ENCODE measurements around the gene KCNC1. TPM values are rescaled to one million over a fixed set of nuclear protein-coding genes. Genes with fewer than 3 reads are reported as not detected.

The KCNC1 gene
- polyA plus RNA-seq, 4 donors: 0.60 to 1.6 (median 0.94) TPM

DNA sequence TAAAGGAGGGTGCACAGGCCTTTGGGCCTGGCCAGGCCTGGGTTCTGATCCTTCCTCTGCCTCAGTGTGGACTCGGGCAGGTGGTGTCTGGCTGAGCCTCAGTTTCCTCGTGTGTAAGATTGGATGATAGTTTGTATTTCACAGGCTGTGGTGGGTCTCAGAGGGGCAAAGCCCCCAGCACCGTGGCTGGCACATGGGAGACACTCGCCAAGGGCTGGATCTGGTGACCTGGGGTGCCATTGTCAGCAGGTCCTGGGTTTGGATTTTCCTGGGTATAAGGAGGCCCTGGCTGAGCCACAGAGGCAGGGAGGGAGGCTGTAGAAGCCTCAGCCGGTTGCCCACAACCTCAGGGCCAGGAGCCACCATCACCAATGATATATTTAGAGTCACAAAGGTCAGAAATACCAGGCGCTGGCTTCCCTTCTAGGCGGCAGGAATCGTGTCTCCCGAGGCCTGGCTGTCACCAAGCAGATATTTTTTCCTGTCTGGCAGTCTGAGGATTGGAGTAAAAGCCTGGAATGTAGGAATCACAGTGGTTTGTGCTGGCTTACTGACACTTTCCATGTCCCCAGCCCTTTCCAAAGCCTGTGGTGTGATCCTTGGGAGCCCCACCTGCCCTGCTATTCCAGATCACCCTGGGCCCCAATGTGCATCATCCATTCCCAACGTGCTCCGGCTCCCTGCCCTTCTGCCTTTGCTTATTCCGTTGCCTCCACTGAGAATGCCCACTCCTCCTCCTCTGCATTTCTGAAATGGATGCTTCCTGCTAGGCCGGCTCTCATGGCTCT is 15.6 kb downstream of the KCNC1 start:
- no peak for DNase-seq (ENCODE audit: low read depth in 4 of 4, low spot score in 3 of 4)

DNA sequence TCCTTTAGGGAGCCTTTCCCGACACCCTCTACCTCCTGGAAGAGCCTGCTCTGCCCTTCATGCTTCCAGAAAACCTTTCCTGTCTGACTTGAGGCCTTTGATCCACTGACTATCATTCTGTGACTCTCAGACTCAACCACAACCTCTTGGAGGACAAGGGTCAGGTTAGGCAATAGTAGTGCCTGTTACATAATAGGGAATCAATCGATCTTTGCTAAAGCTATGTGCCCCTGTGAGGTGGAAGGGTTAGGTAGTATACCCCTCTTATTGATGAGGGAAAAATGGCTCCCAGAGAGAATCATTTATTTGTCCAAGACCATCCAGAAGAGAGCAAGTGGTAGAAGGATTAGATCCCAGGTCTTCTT is 16.2 kb downstream of the KCNC1 start:
- DNase-seq (ENCODE audit: low read depth in 4 of 4, low spot score in 3 of 4): no peak

DNA sequence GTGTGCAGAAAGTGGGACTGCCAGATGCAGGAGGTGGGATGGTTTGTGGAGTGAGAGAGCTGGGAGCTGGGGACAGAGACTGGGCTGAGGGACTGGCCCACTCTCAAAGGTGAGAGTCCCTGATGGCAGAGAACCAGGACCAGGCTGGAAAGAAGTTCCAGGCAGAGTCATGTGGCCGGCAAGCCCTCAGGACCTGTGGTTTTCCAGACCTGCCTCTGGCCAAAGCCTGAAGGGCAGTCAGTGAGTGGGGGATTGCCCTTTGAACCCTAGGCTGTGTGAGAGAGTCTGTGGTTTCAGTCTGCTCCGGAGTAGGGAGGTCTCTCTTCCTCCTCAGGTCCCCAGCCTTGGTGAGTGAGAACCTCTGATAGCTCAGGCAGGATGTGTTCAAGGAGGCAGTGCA is 17.0 kb downstream of the KCNC1 start:
- no peak for DNase-seq (ENCODE audit: low read depth in 4 of 4, low spot score in 3 of 4)

DNA sequence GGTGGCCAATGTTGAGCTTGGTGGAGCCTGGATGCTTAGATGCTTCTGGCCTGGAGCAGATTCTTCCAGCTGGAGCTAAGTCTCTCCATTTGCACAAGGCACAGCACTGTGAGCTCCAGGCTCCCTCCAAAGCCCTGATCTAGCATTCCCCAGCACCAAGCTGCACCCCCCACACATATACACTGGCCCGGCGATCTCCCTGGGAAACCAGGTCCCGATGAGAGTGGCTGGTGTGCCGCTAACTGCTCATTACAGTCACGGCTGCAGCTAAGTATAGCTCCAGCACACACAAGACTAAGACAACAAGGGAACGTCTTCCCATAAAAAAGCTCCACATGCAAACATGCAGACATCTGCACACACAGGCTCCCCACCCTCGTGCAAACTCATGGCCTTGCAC is 17.6 kb downstream of the KCNC1 start:
- DNase-seq (ENCODE audit: low read depth in 4 of 4, low spot score in 3 of 4): no peak

DNA sequence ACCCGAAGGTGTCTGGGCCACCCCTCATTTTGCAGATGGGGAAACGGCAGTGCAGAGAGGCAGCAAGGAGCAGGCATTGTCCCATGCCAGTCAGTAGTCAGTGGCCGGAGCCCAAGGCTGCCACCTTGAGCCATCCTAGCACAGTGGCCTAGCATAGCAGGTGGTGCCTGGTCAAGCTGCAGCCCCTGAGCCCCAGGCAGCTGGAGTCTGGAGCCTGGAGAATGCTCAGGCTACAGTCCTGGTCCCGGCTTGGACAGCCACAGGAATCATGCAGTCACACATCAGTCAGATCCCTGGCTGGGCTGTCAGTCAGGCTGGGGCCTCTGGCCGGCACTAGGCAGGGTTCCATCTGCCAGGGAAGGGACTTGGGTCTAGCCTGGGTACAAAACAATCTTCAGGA is 18.6 kb downstream of the KCNC1 start:
- no peak for DNase-seq (ENCODE audit: low read depth in 4 of 4, low spot score in 3 of 4)

DNA sequence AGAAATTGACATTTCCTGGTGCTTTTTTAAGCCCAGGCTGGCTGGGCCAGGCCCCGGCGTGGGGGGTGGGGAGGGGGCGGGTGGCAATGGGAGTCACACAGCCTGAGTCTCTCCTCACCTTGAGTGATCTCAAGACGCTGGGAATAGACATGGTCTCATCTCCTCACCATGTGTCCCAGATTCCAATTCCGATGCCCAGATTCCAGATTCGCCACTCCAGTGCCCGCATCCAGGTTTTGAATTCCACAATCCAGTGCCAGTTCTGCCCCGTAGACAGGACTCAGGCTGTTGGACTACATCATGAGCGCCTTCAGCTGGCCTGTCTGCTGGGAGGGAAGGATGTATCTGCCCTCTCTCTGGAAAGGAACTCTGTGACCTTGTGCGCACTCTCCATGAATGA is 19.1 kb downstream of the KCNC1 start:
- DNase-seq (ENCODE audit: low read depth in 4 of 4, low spot score in 3 of 4): no peak

DNA sequence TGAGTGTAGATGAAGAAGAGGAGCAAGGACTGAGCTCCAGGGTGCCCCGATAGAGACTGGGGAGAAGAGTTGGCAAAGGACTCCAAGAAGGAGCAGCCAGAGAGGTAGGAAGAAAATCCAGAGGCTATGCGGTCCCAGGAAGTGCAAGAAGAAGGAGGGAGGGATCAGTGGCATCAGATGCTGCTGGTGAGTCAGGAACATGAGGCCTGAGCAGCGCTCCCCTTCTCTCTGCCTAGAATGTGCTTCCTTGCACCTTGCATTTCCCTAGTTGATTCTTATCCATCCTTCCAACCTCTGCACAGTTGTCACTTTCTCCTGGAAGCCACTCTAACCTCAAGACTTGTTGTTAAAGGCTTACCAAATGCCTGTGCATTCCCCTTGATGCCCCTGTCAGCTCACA is 21.3 kb downstream of the KCNC1 start:
- DNase-seq (ENCODE audit: low read depth in 4 of 4, low spot score in 3 of 4): no peak

DNA sequence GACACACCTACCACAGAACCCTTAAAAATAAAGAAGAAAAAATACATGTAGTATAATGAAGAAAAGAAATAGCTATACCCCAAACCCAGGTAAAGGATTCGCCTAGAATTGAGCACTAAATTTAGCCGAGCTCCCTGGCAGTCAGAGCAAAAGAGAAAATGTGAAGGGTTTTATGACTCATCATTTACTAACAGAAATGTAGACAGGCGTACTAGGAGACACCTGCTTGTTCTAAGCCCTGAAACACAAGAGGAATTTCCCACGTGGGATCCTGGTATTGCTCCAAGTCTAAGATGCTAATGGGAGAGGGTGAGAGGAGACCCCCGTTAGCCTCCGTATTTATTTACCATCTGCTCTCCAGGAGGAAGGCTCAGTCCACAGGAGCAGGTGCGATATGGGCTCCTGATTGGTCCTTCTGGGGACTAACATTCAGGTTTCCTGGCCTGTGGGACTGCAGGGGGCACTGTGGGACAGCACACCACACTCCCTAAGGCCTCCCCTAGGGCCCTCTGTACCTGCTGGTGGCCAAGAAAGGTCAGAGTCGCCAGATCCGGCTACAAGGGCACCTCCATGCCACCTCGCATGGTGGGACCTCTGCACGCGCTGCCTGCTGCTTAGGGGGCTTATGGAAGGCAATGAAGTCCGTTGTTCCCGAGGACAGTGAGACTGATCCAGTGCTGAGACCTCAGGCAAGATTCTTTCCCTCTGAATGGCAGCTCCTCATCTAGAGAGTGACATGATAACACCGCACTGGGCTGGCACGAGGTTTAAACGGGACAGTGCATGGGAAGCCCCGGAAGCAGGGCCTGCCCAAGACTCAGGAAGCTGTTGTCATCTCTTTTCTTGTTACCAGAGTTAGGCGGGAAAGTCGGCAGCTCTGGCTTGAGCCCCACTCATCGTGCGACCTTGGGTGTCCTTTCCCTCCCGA is 25.8 kb downstream of the KCNC1 start:
- no peak for DNase-seq (ENCODE audit: low read depth in 4 of 4, low spot score in 3 of 4)

DNA sequence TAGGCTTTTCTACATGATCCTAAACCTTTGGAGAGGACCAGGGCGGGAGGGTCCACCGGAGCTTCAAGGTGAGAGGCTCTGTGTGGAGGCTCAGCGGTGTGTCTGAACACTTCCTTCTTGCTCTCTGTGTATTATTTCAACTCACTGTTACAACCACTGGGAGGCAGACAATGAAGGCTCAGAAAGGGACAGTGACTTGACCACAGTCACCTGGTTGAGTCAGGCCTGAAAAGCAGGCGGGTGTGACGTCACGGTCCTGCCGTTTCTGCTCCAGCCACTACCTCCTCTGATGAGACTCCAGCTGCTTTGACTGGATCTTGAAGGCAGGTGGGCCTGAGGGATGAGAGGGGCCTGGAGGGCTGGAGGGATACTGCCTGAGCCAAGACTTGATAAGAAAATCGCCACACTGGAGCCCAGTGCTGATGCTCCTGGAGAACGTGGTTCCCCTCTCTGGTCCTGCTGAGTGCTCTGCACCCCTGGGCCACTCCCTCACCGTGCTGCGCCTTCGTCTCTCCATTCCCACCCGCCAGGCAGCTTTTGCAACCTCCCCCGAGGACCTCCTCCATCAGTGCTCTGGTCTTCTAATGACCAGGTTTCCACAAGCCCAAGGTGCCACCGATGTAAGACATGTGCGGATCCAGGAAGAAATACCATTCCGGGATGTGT is 27.9 kb downstream of the KCNC1 start:
- DNase-seq (ENCODE audit: low read depth in 4 of 4, low spot score in 3 of 4): no peak

DNA sequence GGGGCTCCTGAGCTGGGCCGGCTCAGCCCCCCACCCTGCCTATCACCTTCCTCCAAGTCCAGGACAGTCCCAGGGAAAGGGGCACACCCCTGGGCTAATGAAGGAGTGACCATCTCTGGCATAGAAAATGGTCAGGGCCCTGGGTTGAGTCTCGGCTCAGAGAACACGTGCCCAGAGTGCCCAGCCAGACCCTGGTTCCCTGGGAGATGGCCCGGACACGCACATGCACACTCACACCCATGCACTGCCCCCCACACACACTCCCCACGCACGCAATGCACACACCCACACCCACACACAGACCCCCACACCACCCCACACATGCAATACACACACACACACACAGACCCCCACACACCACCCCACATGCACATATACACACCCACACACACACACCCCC is 28.7 kb downstream of the KCNC1 start:
- no peak for DNase-seq (ENCODE audit: low read depth in 4 of 4, low spot score in 3 of 4)

DNA sequence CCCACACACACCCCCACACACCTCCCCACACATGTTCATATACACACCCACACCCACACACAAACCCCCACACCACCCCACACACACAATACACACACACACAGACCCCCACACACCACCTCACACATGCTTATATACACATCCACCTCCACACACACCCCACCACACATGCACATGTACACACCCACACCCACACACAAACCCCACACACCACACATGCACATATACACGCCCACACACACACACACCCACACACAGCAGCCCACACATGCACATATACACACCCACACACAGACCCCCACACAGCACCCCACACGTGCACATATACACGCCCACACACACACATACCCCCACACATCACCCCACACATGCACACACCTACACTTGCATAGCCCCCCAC is 29.1 kb downstream of the KCNC1 start:
- no peak for DNase-seq (ENCODE audit: low read depth in 4 of 4, low spot score in 3 of 4)

DNA sequence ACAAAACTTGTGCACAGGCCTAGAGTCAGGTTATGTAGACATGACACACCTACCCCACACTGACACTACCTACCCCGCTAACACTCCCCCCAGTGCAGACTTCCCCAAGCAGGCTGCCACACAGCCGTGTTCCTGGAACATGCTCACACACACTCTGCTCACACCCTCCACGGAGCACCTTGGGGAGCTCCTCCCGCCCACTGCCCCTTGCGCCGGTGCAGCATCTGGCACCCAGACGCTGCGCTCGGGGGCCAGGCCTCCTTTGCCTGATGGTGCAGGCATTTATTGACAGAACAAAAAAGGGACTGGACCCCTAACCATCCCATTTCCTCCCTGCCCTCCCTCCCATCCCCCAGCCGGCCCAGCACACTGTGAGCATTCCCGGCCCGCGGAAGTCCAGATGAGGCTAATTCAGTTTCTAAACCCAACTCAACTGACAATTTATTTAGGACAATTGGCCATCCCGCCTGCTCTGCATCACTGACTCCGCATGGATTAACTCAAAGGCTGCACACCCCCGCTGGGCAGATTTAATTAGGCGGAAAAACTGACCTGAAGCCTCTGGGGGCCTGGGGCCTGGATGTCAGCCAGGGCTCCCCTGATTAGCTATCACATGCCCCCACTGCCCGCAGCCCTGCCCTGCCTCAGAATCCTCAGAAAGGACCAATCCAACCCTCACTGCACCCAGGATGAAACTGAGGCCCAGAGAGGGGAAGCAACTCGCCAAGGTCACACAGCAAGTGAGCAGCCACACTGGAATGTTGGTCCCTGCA is 30.1 kb downstream of the KCNC1 start:
- DNase-seq (ENCODE audit: low read depth in 4 of 4, low spot score in 3 of 4): no peak

DNA sequence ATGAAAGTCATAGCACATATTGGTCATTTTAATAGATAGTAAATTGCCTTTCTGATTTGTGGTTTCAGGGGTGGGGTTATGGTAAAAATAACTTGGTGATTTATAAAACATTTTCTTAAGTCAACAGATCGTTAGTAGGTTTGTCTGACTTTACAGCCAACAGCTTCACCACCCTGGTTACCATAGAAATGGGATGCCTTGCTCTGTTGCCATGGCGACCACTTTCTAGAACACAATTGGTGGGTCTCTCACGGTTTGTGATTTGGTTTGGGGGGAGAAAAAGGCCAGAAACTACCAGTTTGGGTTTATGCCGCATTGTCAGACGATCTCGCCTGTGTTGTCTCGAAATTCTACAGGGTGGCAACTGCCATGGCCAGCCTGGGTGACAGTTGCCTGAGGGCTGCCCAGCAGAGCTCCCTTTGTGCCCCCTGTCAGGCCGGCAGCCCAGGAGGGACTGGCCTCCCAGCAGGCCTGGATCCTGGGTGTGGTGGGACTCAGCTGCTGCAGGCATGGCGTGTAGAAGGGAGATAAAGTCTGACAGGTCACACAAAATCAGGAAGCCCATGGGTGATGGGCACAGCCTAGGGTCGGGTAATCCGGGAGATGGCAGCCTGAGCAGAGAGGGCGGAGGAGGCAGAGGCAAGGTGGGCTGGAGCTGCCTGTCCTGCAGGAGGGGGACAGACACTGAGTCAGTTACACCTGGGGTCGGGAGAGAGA is 30.9 kb downstream of the KCNC1 start:
- no peak for DNase-seq (ENCODE audit: low read depth in 4 of 4, low spot score in 3 of 4)

DNA sequence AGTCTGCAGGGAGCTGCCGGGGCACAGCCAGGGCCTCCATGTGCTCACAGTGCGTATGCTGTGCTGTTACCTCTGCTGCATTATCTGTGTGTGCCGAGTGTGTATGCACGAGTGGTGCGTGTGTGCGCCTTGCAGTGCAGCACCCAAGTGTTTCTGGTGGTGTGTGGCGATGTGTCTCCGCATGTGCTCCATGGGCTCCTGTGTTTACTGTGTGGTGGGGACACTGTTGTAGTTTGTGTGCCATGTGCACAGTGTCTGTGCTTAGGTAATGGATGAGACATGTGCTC is 31.4 kb downstream of the KCNC1 start:
- no peak for DNase-seq (ENCODE audit: low read depth in 4 of 4, low spot score in 3 of 4)

DNA sequence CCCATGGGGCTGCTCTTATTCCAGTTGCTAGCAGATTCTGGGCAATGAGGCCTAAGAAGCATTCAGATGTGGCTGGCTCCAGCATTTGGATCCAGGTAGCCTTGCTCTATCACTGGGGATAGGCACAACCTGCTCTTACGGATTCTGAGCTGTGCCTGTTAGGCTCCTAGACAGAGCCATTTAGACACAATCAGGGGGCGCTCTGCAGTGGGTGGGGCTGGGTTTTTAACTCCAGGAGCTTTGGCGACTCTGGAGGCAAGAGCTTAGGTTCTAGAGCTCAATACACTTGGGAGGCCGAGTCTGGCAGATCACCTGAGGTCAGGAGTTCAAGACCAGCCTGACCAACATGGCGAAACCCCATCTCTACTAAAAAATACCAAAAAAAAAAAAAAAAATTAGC is 32.0 kb downstream of the KCNC1 start:
- DNase-seq (ENCODE audit: low read depth in 4 of 4, low spot score in 3 of 4): no peak

DNA sequence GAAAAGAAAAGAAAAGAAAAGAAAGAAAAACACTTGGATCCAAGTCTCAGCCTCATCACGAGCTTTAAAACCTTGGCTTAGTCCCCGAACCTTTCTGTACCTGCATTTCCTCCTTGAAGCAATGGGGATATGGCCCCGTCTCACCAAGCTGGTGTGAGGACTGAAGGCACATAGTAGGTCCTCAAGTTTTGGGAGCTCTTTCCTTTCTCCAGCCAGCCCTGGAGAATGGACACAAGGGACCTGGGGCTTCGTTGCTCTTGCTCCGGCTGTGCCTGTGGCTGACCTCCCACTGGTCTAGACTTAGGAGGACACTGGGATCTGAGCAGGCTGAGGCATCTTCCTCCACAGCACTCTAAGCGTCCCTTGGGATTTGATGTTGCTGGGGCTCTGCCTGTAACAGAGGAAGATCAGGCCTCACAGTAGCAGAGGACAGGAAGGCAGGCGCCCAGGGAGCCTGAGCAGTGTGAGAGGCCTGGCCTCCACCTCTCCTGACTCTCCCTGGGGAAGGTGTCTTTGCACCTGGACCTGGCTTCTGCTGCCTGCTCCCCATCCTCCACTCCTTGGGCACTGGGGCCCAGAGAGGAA is 32.8 kb downstream of the KCNC1 start:
- DNase-seq (ENCODE audit: low read depth in 4 of 4, low spot score in 3 of 4): no peak

DNA sequence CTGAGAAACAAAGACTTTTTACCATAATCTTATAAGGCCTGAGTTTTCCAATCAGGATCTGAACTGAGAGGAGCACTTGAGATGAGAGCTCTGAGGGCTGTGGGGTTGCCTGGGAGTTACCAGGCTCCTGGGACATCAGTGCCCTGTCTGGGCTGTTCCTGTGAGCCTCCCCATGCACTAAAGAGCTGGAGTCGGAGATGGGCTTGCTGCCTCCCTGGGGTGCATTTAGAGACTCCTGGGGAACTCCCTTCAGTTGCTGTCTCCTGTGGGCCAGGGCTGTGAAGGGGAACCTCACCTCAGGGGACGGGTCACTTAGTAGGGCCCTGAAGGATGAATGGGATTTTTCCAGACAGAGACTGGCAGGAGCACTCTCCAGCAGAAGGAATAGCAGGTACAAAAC is 33.3 kb downstream of the KCNC1 start:
- DNase-seq (ENCODE audit: low read depth in 4 of 4, low spot score in 3 of 4): no peak

DNA sequence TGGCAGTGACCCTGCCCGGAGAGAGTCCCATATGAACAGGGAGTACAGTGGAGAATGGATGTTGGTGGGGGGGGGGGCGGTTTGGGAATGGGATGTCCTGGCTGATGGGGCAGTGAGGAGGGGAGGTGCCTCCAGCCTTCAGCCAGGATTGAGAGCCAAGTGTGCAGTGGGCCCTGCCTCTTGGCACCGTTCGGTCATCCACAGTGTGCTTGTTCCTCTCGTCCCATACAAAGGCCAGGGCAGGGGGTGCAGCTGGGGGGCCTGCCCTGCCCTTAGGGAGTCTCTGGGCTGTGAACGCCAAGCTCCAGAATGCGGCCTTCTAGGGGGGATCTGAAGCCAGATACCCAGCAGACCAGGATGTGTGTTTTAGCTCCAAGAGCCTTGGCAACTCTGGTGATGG is 34.0 kb downstream of the KCNC1 start:
- no peak for DNase-seq (ENCODE audit: low read depth in 4 of 4, low spot score in 3 of 4)

DNA sequence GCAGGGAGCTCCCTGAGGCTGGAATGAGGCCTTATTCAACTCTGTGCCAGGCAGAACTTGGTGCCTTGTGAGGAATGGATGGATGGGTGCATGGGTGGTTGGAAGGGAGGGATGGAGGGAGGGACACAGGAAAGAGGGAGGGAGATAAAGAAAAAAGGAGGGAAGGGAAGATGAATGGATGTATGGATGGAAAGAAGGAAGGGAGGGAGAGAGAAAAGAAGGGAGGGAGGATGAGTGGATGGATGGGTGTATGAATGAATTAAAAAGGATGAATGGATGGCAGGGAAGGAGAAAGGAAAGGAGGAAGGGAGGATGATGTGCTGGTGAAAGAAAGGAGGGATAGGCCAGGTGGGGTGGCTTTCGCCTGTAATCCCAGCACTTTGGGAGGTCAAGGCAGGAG is 34.6 kb downstream of the KCNC1 start:
- DNase-seq (ENCODE audit: low read depth in 4 of 4, low spot score in 3 of 4): no peak

DNA sequence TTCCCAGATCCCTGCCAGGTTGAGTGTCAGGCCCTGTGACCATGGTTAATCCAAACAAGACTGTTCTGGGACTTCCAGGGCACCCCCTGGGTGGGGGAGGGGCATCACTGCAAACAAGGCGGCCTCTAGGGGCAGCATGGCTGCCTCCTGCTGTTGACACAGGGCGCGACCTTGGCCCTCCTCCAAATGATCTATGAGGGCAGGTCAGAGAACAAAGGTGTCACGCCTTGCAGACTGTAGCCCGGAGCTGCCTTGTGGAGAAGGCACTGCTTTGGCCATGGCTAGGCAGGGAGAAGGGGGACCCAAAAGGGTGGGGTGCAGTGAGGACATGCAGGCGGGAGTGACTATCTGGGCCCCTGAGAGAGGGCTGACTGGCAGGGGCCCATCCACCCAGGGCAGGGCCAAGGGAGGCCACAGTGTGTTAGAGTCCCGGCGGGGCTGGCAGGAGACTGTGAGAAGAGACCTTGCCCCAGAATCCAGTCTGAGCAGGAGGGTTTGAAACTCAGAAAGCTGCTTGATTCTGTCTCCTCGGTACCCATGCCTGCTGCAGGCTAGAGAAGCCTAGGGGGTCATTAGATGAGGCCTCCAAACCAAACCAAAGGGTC is 35.6 kb downstream of the KCNC1 start:
- DNase-seq (ENCODE audit: low read depth in 4 of 4, low spot score in 3 of 4): no peak

All from left renal pelvis (tissue), 4 donors.